PFSK-1 (cell line): ENCODE data around the gene MAX.

Experiments used
- FOXP2 ChIP-seq: optimal IDR thresholded peaks from 2 replicates; pipeline ENCODE3; 2011; ENCODE audit warnings: borderline replicate concordance, control low read depth, inconsistent platforms; ENCODE audit not compliant: insufficient read depth; ENCODE audit errors: extremely low read length, extremely low read depth
- POLR2AphosphoS5 ChIP-seq: IDR thresholded peaks from 2 replicates; pipeline ENCODE4 v1.6.1; 2012; ENCODE audit warnings: low read depth, mild to moderate bottlenecking, control low read depth, low read length, moderate library complexity
- REST ChIP-seq, 2 experiments: IDR thresholded peaks; 2 replicates each; pipeline versions ENCODE4 v1.6.1 to v1.8.0; 2011 to 2012; ENCODE audit warnings: low read depth in 2 of 2, low read length in 2 of 2, control low read depth in 1 of 2, inconsistent platforms in 1 of 2, mild to moderate bottlenecking in 1 of 2, moderate library complexity in 1 of 2; ENCODE audit not compliant: insufficient read depth in 1 of 2
- SIN3A ChIP-seq: IDR thresholded peaks from 2 replicates; pipeline ENCODE4 v1.6.1; 2012; ENCODE audit warnings: mild to moderate bottlenecking, low read length, moderate library complexity, borderline replicate concordance; ENCODE audit not compliant: insufficient read depth
- TAF1 ChIP-seq: IDR thresholded peaks from 2 replicates; pipeline ENCODE4 v1.6.1; 2012; ENCODE audit warnings: low read length, control low read depth, borderline replicate concordance; ENCODE audit not compliant: insufficient read depth

MAX gene

GRCh38 chr14:65074449-65075150, 27.7 kb downstream of the MAX start:
- no peak for TF ChIP-seq FOXP2
- TF ChIP-seq SIN3A: no peak
- TF ChIP-seq TAF1: no peak
- TF ChIP-seq REST (IDR thresholded peaks at IDR 0.05; ENCODE audit: insufficient read depth in 1 of 2, low read depth in 2 of 2, low read length in 2 of 2): no peak
- no peak for TF ChIP-seq POLR2AphosphoS5

GRCh38 chr14:65073605-65074201, 28.6 kb downstream of the MAX start:
- TF ChIP-seq TAF1 (no peak), REST (IDR thresholded peaks at IDR 0.05; ENCODE audit: insufficient read depth in 1 of 2, low read depth in 2 of 2, low read length in 2 of 2) (no peak)

GRCh38 chr14:65072937-65073336, 29.4 kb downstream of the MAX start:
- TF ChIP-seq POLR2AphosphoS5 (no peak), FOXP2 (no peak), REST (IDR thresholded peaks at IDR 0.05; ENCODE audit: insufficient read depth in 1 of 2, low read depth in 2 of 2, low read length in 2 of 2) (no peak), SIN3A (no peak), TAF1 (no peak)

GRCh38 chr14:65072256-65072655, 30.1 kb downstream of the MAX start:
- TF ChIP-seq FOXP2 (no peak), SIN3A (no peak), REST (IDR thresholded peaks at IDR 0.05; ENCODE audit: insufficient read depth in 1 of 2, low read depth in 2 of 2, low read length in 2 of 2) (no peak), POLR2AphosphoS5 (no peak), TAF1 (no peak)

- no peak for TF ChIP-seq SIN3A
- TF ChIP-seq FOXP2: no peak
- TF ChIP-seq REST (IDR thresholded peaks at IDR 0.05; ENCODE audit: insufficient read depth in 1 of 2, low read depth in 2 of 2, low read length in 2 of 2): no peak
- no peak for TF ChIP-seq POLR2AphosphoS5
- no peak for TF ChIP-seq TAF1
These were observed 30.8 kb downstream of the MAX start for GRCh38 chr14:65071544-65071943.
